Panc1 (cell line): ENCODE results near the gene ALDH16A1.

Experiments used
- CTCF ChIP-seq: fragments of 450-650 bp; IDR thresholded peaks from 2 replicates; pipeline ENCODE4 v1.5.1; 2017; ENCODE audit warnings: mild to moderate bottlenecking
- REST ChIP-seq, 2 experiments: IDR thresholded peaks; 2 replicates each; pipeline ENCODE4 v1.6.1; 2011 to 2012; ENCODE audit warnings: low read depth in 2 of 2, control low read depth in 1 of 2, low read length in 1 of 2, mild to moderate bottlenecking in 1 of 2, moderate library complexity in 1 of 2; ENCODE audit not compliant: insufficient read depth in 1 of 2
- TCF7L2 ChIP-seq: IDR thresholded peaks from 2 replicates; pipeline ENCODE4 v1.6.1; 2011; ENCODE audit warnings: mild to moderate bottlenecking, low read depth, low read length, inconsistent platforms

GRCh38 chr19:49447485-49448431 is 5.3 kb upstream of the ALDH16A1 start:
- TF ChIP-seq CTCF, result no peak
- TF ChIP-seq REST (IDR thresholded peaks at IDR 0.05; ENCODE audit: insufficient read depth in 1 of 2, low read depth in 2 of 2, low read length in 1 of 2), result no peak
- TF ChIP-seq TCF7L2, result no peak
